ENCODE measurements around the gene MAGEL2. TPM values are rescaled to one million over a fixed set of nuclear protein-coding genes. Genes with fewer than 3 reads are reported as not detected.
"Not testable (repeated sequence)": the region's sequence is repeated elsewhere in the genome, so short reads cannot be mapped to it uniquely, and the experiment has no call there.

Gene MAGEL2
- total RNA-seq, 1 experiment from 2014 or later = 10.7 TPM

DNA sequence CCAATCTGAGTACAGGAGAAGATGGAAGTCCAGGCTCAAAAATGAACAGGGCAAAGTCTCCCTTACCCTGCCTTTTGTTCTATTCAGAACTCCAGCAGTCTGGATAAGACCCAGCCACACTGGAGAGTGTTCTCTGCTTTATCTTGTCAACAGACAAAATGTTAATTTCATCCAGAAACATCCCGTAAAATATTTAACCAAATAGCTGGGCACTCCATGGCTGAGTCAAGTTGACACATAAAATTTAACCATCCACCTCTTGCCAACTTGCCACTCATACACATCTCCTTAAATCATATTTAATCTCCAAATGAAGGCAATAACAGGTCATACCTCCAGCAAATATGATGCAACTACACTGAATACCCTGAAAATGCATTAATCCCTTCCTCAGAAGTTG lies 48.6 kb downstream of the MAGEL2 start:
- ChIA-PET POLR2A (no interaction called here), CTCF (no interaction called here)
- Mint-ChIP-seq H3K27ac (no peak overlapping the region), H3K4me3 (no peak overlapping the region), H3K36me3 (peaks cover 27% of the 10 kb centered on the region), H3K4me1 (no peaks in the 10 kb centered on the region), H3K9me3 (peaks cover 55% of the 10 kb centered on the region), H3K27me3 (ENCODE audit: low read depth) (no peaks in the 10 kb centered on the region; the same call in 1 of the 2 replicates)
- no peak for ATAC-seq
- DNase-seq (ENCODE audit: low spot score) = no peak
- TF ChIP-seq GABPB1 (CRISPR knock-in tag; IDR thresholded peaks at IDR 0.05) (no peak), ZNF416 (CRISPR knock-in tag; IDR thresholded peaks at IDR 0.05) (no peak), SP1 (CRISPR knock-in tag; conservative IDR thresholded peaks at IDR 0.05) (no peak), CREB1 (CRISPR knock-in tag; IDR thresholded peaks at IDR 0.05) (no peak), ZNF232 (CRISPR knock-in tag; IDR thresholded peaks at IDR 0.05) (no peak), TEAD4 (CRISPR knock-in tag; IDR thresholded peaks at IDR 0.05) (no peak), RELA (CRISPR knock-in tag; IDR thresholded peaks at IDR 0.05; ENCODE audit: borderline replicate concordance) (no peak), ATF1 (CRISPR knock-in tag; IDR thresholded peaks at IDR 0.05) (no peak), SMAD3 (CRISPR knock-in tag; IDR thresholded peaks at IDR 0.05; ENCODE audit: borderline replicate concordance) (no peak), ZNF138 (CRISPR knock-in tag; conservative IDR thresholded peaks at IDR 0.05) (no peak)
- TF ChIP-seq, protein P1, sequence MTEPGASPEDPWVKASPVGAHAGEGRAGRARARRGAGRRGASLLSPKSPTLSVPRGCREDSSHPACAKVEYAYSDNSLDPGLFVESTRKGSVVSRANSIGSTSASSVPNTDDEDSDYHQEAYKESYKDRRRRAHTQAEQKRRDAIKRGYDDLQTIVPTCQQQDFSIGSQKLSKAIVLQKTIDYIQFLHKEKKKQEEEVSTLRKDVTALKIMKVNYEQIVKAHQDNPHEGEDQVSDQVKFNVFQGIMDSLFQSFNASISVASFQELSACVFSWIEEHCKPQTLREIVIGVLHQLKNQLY (CRISPR knock-in tag; IDR thresholded peaks at IDR 0.05) = no peak
- TF ChIP-seq, protein P2, sequence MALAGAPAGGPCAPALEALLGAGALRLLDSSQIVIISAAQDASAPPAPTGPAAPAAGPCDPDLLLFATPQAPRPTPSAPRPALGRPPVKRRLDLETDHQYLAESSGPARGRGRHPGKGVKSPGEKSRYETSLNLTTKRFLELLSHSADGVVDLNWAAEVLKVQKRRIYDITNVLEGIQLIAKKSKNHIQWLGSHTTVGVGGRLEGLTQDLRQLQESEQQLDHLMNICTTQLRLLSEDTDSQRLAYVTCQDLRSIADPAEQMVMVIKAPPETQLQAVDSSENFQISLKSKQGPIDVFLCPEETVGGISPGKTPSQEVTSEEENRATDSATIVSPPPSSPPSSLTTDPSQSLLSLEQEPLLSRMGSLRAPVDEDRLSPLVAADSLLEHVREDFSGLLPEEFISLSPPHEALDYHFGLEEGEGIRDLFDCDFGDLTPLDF (CRISPR knock-in tag; IDR thresholded peaks at IDR 0.05) = no peak
- TF ChIP-seq, protein P3, sequence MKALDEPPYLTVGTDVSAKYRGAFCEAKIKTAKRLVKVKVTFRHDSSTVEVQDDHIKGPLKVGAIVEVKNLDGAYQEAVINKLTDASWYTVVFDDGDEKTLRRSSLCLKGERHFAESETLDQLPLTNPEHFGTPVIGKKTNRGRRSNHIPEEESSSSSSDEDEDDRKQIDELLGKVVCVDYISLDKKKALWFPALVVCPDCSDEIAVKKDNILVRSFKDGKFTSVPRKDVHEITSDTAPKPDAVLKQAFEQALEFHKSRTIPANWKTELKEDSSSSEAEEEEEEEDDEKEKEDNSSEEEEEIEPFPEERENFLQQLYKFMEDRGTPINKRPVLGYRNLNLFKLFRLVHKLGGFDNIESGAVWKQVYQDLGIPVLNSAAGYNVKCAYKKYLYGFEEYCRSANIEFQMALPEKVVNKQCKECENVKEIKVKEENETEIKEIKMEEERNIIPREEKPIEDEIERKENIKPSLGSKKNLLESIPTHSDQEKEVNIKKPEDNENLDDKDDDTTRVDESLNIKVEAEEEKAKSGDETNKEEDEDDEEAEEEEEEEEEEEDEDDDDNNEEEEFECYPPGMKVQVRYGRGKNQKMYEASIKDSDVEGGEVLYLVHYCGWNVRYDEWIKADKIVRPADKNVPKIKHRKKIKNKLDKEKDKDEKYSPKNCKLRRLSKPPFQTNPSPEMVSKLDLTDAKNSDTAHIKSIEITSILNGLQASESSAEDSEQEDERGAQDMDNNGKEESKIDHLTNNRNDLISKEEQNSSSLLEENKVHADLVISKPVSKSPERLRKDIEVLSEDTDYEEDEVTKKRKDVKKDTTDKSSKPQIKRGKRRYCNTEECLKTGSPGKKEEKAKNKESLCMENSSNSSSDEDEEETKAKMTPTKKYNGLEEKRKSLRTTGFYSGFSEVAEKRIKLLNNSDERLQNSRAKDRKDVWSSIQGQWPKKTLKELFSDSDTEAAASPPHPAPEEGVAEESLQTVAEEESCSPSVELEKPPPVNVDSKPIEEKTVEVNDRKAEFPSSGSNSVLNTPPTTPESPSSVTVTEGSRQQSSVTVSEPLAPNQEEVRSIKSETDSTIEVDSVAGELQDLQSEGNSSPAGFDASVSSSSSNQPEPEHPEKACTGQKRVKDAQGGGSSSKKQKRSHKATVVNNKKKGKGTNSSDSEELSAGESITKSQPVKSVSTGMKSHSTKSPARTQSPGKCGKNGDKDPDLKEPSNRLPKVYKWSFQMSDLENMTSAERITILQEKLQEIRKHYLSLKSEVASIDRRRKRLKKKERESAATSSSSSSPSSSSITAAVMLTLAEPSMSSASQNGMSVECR (CRISPR knock-in tag; IDR thresholded peaks at IDR 0.05; ENCODE audit: borderline replicate concordance) = no peak

DNA sequence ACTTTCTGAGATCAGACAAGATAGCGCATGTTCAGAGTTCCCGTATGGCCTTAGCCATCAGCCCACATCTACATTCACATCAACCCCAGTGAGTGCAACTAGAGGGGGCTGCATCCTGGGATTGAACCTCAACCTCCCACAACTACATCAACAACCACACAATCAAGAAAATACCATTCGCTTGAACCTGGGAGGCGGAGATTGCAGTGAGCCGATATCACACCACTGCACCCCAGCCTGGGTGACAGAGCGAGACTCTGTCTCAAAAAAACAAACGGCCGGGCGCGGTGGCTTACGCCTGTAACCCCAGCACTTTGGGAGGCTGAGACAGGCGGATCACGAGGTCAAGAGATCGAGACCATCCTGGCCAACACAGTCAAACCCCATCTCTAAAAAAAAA lies 50.4 kb downstream of the MAGEL2 start:
- Mint-ChIP-seq H3K9me3 (peaks cover 40% of the 10 kb centered on the region), H3K36me3 (peaks cover 19% of the 10 kb centered on the region)
- H3K4me3 Mint-ChIP-seq; H3K4me1 Mint-ChIP-seq; ATAC-seq; POLR2A ChIA-PET; H3K27ac Mint-ChIP-seq; DNase-seq (ENCODE audit: low spot score); H3K27me3 Mint-ChIP-seq (ENCODE audit: low read depth); CTCF ChIA-PET: not testable (repeated sequence)

DNA sequence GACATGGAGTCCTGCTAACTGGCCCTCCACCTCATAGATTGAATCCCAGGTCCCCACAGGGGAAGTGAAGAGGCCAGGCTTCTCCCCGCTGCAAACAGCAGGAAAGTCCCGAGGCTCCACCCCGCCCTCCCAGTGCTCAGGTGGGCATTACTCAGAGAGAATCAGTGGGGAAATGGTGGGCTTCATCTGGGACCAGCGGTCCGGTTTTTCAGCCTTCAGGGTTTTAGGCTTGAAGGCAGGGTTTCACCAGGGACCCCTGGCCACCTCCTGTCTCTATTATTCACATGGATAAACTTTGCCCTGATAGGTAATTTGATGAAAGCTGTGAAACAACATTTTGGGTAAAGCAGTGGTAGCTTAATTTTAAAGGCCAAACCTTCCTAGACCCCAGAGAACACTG lies 50.9 kb downstream of the MAGEL2 start:
- Mint-ChIP-seq H3K4me1 (no peaks in the 10 kb centered on the region), H3K27ac (no peak overlapping the region), H3K9me3 (peaks cover 35% of the 10 kb centered on the region), H3K27me3 (ENCODE audit: low read depth) (no peaks in the 10 kb centered on the region; the same call in 1 of the 2 replicates), H3K4me3 (no peak overlapping the region), H3K36me3 (peaks cover 19% of the 10 kb centered on the region)
- DNase-seq (ENCODE audit: low spot score) (no peak), ATAC-seq (no peak)
- ChIA-PET CTCF (no interaction called here), POLR2A (no interaction called here)
- TF ChIP-seq, protein P4, sequence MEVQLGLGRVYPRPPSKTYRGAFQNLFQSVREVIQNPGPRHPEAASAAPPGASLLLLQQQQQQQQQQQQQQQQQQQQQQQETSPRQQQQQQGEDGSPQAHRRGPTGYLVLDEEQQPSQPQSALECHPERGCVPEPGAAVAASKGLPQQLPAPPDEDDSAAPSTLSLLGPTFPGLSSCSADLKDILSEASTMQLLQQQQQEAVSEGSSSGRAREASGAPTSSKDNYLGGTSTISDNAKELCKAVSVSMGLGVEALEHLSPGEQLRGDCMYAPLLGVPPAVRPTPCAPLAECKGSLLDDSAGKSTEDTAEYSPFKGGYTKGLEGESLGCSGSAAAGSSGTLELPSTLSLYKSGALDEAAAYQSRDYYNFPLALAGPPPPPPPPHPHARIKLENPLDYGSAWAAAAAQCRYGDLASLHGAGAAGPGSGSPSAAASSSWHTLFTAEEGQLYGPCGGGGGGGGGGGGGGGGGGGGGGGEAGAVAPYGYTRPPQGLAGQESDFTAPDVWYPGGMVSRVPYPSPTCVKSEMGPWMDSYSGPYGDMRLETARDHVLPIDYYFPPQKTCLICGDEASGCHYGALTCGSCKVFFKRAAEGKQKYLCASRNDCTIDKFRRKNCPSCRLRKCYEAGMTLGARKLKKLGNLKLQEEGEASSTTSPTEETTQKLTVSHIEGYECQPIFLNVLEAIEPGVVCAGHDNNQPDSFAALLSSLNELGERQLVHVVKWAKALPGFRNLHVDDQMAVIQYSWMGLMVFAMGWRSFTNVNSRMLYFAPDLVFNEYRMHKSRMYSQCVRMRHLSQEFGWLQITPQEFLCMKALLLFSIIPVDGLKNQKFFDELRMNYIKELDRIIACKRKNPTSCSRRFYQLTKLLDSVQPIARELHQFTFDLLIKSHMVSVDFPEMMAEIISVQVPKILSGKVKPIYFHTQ (CRISPR knock-in tag; IDR thresholded peaks at IDR 0.05) = no peak
- TF ChIP-seq, protein P5, sequence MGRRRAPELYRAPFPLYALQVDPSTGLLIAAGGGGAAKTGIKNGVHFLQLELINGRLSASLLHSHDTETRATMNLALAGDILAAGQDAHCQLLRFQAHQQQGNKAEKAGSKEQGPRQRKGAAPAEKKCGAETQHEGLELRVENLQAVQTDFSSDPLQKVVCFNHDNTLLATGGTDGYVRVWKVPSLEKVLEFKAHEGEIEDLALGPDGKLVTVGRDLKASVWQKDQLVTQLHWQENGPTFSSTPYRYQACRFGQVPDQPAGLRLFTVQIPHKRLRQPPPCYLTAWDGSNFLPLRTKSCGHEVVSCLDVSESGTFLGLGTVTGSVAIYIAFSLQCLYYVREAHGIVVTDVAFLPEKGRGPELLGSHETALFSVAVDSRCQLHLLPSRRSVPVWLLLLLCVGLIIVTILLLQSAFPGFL (CRISPR knock-in tag; IDR thresholded peaks at IDR 0.05; ENCODE audit: borderline replicate concordance) = no peak
- TF ChIP-seq RELA (CRISPR knock-in tag; IDR thresholded peaks at IDR 0.05; ENCODE audit: borderline replicate concordance) = no peak
- TF ChIP-seq OVOL2 (CRISPR knock-in tag; IDR thresholded peaks at IDR 0.05; ENCODE audit: borderline replicate concordance) = no peak
- no peak for TF ChIP-seq ZNF232 (CRISPR knock-in tag; IDR thresholded peaks at IDR 0.05)
- TF ChIP-seq NFE2L1 (CRISPR knock-in tag; IDR thresholded peaks at IDR 0.05) = no peak
- TF ChIP-seq, protein P6, sequence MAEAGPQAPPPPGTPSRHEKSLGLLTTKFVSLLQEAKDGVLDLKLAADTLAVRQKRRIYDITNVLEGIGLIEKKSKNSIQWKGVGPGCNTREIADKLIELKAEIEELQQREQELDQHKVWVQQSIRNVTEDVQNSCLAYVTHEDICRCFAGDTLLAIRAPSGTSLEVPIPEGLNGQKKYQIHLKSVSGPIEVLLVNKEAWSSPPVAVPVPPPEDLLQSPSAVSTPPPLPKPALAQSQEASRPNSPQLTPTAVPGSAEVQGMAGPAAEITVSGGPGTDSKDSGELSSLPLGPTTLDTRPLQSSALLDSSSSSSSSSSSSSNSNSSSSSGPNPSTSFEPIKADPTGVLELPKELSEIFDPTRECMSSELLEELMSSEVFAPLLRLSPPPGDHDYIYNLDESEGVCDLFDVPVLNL (CRISPR knock-in tag; IDR thresholded peaks at IDR 0.05; ENCODE audit: borderline replicate concordance, low read depth) = no peak
- TF ChIP-seq RORB (CRISPR knock-in tag; IDR thresholded peaks at IDR 0.05) = no peak
- no peak for TF ChIP-seq ZNF121 (CRISPR knock-in tag; IDR thresholded peaks at IDR 0.05)
- TF ChIP-seq ZNF671 (CRISPR knock-in tag; IDR thresholded peaks at IDR 0.05) = no peak
- TF ChIP-seq ESRRA (CRISPR knock-in tag; IDR thresholded peaks at IDR 0.05; ENCODE audit: borderline replicate concordance) = no peak
- TF ChIP-seq KAT7 (CRISPR knock-in tag; IDR thresholded peaks at IDR 0.05; ENCODE audit: borderline replicate concordance) = no peak
